Dermis microvascular lymphatic vessel endothelial cell (primary cell): Measurements from ENCODE around the gene SERPINI1. TPM values are rescaled to one million over a fixed set of nuclear protein-coding genes. Genes with fewer than 3 reads are reported as not detected.
A peak's percentile ranks its signal among the peaks of the same experiment; 100 is the strongest.

Source experiments
- DNase-seq, 2 donors: peaks; one replicate each; pipeline versions ENCODE4 v3.0.0 to v3.0.0-alpha.2; 2010; ENCODE audit warnings: low read depth in 2 of 2
- total RNA-seq: library from RNA; depleted of rRNA; stranded (reverse); fragments of >200 nt; gene quantifications from 2 replicates; pipeline ENCODE4 v1.2.1, GENCODE V29; 2014

The SERPINI1 gene
- total RNA-seq, 1 donor from 2014 or later, result 1.4 TPM

- peak; percentile 96 to 99 for DNase-seq
These were observed 856 bp upstream of the SERPINI1 start, which contains the start of gene PDCD10 for GRCh38 chr3:167734498-167735232. TSS of gene PDCD10 (minus strand) at chr3:167734892. CDS start at chr3:167720157, 14,735 bp downstream.

- DNase-seq, result no peak
These were observed 805 bp downstream of the SERPINI1 start for GRCh38 chr3:167736264-167736787.

GRCh38 chr3:167736997-167737396, 1.5 kb downstream of the SERPINI1 start:
- no peak for DNase-seq

GRCh38 chr3:167738037-167738436, 2.5 kb downstream of the SERPINI1 start:
- no peak for DNase-seq

- DNase-seq, result no peak
These were observed 3.8 kb downstream of the SERPINI1 start for GRCh38 chr3:167739190-167739810.

GRCh38 chr3:167740961-167741587, 5.6 kb downstream of the SERPINI1 start:
- DNase-seq, result peak in 1 of 2 donors; percentile 42

GRCh38 chr3:167742338-167742737, 6.8 kb downstream of the SERPINI1 start:
- DNase-seq, result no peak

GRCh38 chr3:167743799-167744198, 8.3 kb downstream of the SERPINI1 start:
- DNase-seq, result no peak

- DNase-seq, result no peak
These were observed 13.7 kb downstream of the SERPINI1 start for GRCh38 chr3:167749209-167749608.

GRCh38 chr3:167749728-167750127, 14.2 kb downstream of the SERPINI1 start:
- no peak for DNase-seq

GRCh38 chr3:167750272-167750971, 14.9 kb downstream of the SERPINI1 start:
- DNase-seq, result no peak

GRCh38 chr3:167754049-167754448, 18.5 kb downstream of the SERPINI1 start:
- no peak for DNase-seq

- DNase-seq, result no peak
These were observed 25.8 kb downstream of the SERPINI1 start for GRCh38 chr3:167761302-167761701.

- no peak for DNase-seq
These were observed 26.8 kb downstream of the SERPINI1 start for GRCh38 chr3:167762296-167762695.

GRCh38 chr3:167772992-167773391, 37.5 kb downstream of the SERPINI1 start:
- no peak for DNase-seq

- no peak for DNase-seq
These were observed 38.1 kb downstream of the SERPINI1 start for GRCh38 chr3:167773584-167773983.

GRCh38 chr3:167776066-167776685, 40.7 kb downstream of the SERPINI1 start:
- DNase-seq, result no peak

- DNase-seq, result no peak
These were observed 41.8 kb downstream of the SERPINI1 start for GRCh38 chr3:167777356-167777755.

GRCh38 chr3:167780214-167780883, 44.8 kb downstream of the SERPINI1 start:
- no peak for DNase-seq

GRCh38 chr3:167783781-167784180, 48.3 kb downstream of the SERPINI1 start:
- DNase-seq, result no peak

GRCh38 chr3:167785790-167786189, 50.3 kb downstream of the SERPINI1 start:
- no peak for DNase-seq
